DND-41 (cell line): ENCODE measurements around the gene PTGFRN.

ENCODE experiments used
- CTCF ChIP-seq: IDR thresholded peaks from 2 replicates; pipeline ENCODE4 v1.5.1; 2012; ENCODE audit warnings: borderline replicate concordance, low read length, moderate library complexity, mild to moderate bottlenecking; ENCODE audit not compliant: poor library complexity, severe bottlenecking; ENCODE audit errors: extremely low read depth
- EZH2 ChIP-seq: IDR thresholded peaks from 3 replicates; pipeline ENCODE4 v1.6.1; 2012; ENCODE audit warnings: borderline replicate concordance, low read depth, mild to moderate bottlenecking, moderate library complexity, low read length, inconsistent platforms; ENCODE audit not compliant: severe bottlenecking

GRCh38 chr1:117033772-117034171, 124.1 kb downstream of the PTGFRN start:
- TF ChIP-seq CTCF = no peak
- TF ChIP-seq EZH2 = no peak
